Cardiac fibroblast (primary cell): ENCODE measurements around the gene DHRS9.
"Not testable (repeated sequence)": the region's sequence is repeated elsewhere in the genome, so short reads cannot be mapped to it uniquely, and the experiment has no call there.

Experiments used
- DNase-seq, 2 donors: peaks; one replicate each; pipeline versions ENCODE4 v3.0.0 to v3.0.0-alpha.2; 2010; ENCODE audit warnings: low read depth in 2 of 2
- H3K4me3 ChIP-seq, 2 donors: replicated peaks in 1 of 2; 1 replicate in 1 of 2; 2 replicates in 1 of 2; pipeline ENCODE4 v1.5.1; 2011; ENCODE audit warnings: low read depth in 2 of 2, low read length in 2 of 2, mild to moderate bottlenecking in 2 of 2, moderate library complexity in 1 of 2
- TF ChIP-seq, protein P1 (sequence below): IDR thresholded peaks from one replicate; pipeline ENCODE4 v1.5.1; 2011; ENCODE audit warnings: low read depth, mild to moderate bottlenecking, low read length, inconsistent platforms

The DHRS9 gene

DNA sequence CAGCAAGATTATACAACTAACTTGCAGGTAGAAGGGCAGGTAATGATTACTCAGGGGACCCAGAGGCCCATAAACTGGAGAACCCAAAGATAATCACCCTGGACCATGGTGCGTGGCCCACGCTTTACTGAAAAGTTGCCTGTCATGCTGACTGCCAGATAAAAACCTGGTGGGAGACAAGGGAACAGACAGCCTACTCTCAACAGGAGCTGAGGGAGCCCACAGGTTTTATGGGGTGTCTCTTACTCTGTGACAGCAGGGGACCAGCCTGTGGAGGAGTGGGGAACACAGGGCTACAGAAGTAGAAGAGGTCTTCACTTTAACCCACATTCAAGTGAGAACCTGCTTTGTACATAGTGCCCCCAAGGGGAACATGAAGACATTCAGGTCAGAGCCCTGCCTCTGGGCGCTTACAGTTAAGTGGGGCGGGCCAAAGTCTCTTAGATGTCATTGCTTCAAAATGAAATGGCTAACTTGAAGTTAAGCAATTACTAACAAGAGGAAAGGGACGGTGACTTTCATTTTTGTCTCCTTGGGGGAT is 60.4 kb downstream of the DHRS9 start:
- TF ChIP-seq, protein P1, sequence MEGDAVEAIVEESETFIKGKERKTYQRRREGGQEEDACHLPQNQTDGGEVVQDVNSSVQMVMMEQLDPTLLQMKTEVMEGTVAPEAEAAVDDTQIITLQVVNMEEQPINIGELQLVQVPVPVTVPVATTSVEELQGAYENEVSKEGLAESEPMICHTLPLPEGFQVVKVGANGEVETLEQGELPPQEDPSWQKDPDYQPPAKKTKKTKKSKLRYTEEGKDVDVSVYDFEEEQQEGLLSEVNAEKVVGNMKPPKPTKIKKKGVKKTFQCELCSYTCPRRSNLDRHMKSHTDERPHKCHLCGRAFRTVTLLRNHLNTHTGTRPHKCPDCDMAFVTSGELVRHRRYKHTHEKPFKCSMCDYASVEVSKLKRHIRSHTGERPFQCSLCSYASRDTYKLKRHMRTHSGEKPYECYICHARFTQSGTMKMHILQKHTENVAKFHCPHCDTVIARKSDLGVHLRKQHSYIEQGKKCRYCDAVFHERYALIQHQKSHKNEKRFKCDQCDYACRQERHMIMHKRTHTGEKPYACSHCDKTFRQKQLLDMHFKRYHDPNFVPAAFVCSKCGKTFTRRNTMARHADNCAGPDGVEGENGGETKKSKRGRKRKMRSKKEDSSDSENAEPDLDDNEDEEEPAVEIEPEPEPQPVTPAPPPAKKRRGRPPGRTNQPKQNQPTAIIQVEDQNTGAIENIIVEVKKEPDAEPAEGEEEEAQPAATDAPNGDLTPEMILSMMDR: no peak
- DNase-seq: no peak

DNA sequence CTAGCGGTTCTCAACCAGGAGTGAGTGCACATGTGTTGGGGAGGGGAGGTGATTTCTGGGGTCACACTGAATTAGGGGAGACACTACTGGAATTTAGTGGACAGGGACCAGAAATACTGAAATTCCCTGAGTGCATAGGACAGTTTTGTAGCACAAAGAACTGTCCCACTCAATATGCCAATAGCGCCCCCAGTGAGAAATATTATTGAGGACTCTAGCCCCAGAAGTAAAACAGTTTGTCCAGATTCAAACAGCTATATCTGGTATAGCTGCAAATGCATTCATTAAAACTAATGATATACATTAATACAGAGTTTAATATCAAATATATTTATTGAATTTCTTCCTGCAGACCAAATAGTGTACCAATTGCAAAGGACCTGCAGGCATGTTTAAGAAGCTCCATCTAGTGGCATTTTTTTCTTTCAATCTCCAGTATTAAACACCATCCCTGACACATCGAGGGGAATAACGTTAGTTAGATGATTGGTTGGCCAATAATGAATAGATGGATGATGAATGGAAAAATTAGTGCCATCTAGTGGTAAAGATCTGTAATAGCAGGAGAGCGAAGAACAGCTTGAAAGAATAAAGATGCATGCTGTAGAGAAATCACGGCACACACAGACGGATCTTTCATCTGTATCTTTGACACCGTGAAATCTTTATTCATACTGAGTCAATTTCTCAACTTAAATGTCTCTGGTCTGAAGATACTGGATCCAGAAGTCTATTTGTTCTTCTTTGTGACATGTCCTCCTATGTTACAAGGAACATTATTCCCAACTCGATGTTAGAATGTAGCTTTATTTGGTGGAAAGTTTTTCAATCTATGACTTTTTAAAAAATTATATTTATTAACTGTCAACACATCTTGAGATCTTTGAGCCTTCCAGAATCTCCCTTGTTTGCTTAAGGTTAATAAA is 62.5 kb downstream of the DHRS9 start:
- TF ChIP-seq, protein P1: peak; percentile 68
- peak; percentile 74 to 84 for DNase-seq
- H3K4me3 ChIP-seq: no peak overlapping the region

More for the DNA sequence above, 60.4 kb downstream of the DHRS9 start:
- H3K4me3 ChIP-seq: no peak overlapping the region

DNA sequence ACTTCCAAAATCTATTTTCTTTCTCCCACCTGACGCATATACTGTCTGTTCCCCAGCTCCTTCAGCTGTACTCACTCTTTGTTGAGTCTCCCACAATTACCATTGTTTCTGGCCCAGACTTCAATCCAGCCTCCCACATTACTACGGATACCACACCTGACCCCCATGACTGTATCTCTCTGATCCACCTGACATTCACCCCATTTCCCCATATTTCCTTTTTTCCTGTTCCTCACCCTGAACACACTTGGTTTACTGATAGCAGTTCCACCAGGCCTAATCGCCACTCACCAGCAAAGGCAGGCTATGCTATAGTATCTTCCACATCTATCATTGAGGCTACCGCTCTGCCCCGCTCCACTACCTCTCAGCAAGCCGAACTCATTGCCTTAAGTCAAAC is 64.9 kb downstream of the DHRS9 start:
- not testable (repeated sequence) for DNase-seq, H3K4me3 ChIP-seq

DNA sequence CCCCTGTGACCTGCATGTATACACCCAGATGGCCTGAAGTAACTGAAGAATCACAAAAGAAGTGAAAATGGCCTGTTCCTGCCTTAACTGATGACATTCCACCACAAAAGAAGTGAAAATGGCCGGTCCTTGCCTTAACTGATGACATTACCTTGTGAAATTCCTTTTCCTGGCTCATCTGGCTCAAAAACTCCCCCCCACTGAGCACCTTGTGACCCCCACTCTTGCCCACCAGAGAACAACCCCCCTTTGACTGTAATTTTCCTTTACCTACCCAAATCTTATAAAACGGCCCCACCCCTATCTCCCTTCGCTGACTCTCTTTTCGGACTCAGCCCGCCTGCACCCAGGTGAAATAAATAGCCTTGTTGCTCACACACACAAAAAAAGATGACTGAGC is 67.1 kb downstream of the DHRS9 start:
- DNase-seq, H3K4me3 ChIP-seq: not testable (repeated sequence)

DNA sequence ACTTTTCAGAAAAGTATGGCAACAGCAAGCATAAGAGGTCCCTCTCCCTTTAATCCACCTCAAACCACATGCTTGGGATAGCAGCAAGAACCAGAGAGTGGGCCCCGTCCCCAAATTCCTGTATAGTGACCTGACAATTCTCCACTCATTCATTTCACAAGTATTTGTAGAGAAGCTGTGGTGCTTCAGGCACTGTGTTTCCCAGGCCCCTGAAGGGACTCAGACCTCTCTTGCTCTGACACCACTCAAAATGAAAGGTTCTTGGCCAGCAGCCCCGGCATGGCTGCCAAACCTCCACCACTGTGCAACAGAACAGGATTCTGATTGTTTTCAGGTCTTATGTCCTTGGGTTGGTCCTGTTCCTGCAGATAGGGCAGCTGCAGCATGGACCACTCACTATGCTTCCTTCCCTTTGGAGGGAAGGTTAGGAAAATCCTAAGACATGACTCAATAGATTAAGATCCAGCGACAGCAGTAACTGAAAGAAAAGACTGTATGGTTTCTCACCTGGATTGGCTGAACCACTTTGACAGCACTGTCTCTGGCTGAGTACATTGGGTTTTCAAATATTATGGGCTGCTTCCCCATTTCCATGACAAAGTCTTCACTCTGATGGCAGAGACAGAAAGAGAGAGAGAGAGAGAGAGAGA is 67.6 kb downstream of the DHRS9 start:
- no peak overlapping the region for H3K4me3 ChIP-seq
- TF ChIP-seq, protein P1: no peak
- DNase-seq: peak in 1 of 2 donors; percentile 68

DNA sequence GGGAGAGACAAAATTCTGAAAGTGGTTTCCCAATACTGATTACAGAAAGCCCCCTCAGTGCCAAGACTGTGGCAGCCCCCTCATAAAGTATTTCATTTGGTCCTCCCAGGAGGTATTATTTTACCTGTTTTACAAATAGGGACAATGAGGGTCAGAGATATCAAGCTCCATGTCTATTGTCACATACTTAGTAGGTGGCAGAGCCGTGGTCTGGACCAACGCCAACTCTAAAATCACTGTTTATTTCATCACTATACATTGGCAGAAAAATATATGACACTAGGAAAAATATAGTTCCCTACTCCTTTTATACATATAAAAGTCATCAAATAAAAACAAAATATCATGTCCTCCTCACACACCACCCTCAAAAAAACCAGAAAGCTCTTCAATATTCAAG is 68.6 kb downstream of the DHRS9 start:
- H3K4me3 ChIP-seq: no peak overlapping the region
- DNase-seq: no peak
- TF ChIP-seq, protein P1: no peak

DNA sequence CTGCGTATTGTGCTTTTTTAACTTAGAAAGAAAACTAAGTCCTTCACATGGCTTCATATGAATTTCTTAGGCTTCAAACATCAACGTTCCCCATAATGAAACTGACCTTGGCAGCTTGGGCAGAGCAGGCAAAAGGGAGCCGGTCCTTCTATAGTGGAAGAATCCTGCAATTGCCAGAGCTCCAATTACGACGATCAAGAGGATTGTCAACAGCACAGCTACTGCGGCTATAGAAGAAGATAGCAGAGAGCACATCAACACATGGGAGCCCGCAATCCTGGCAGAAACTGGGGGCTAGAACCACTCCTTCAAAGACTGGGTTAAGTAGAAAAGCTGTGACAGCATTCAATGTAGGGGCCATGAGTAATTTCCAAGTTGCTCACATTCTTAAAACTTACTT is 69.8 kb downstream of the DHRS9 start:
- TF ChIP-seq, protein P1: no peak

More for the DNA sequence above, 69.8 kb downstream of the DHRS9 start:
- no peak for DNase-seq
- no peak overlapping the region for H3K4me3 ChIP-seq
